Thyroid gland (tissue), 4 donors: ENCODE results near the gene HIRIP3. TPM values are rescaled to one million over a fixed set of nuclear protein-coding genes. Genes with fewer than 3 reads are reported as not detected.
A peak's percentile ranks its signal among the peaks of the same experiment; 100 is the strongest.

Source experiments
- DNase-seq, 2 donors: peaks; one replicate each; pipeline ENCODE4 v3.0.0-alpha.2; 2019
- H3K27ac ChIP-seq, 3 donors: fragments of 200-600 bp; sonication (generic); 1 replicate in 2 of 3; 2 replicates in 1 of 3; pipeline ENCODE4 v1.5.1; 2016 to 2019; ENCODE audit warnings: mild to moderate bottlenecking in 1 of 3, moderate library complexity in 1 of 3
- H3K27me3 ChIP-seq: fragments of 200-600 bp; sonication (generic); one replicate; pipeline ENCODE4 v1.5.1; 2019
- H3K36me3 ChIP-seq, 2 donors: fragments of 200-600 bp; sonication (generic); one replicate each; pipeline ENCODE4 v1.5.1; 2016 to 2019
- H3K4me1 ChIP-seq, 2 donors: fragments of 200-600 bp; sonication (generic); one replicate each; pipeline ENCODE4 v1.5.1; 2017 to 2019
- H3K4me3 ChIP-seq, 3 donors: fragments of 200-600 bp; sonication (generic); replicated peaks in 1 of 3; 1 replicate in 2 of 3; 2 replicates in 1 of 3; pipeline ENCODE4 v1.5.1; 2016; ENCODE audit warnings: mild to moderate bottlenecking in 1 of 3
- H3K9me3 ChIP-seq: fragments of 200-600 bp; sonication (generic); one replicate; pipeline ENCODE4 v1.5.1; 2017
- POLR2A ChIP-seq, 2 donors: fragments of 450-650 bp; IDR thresholded peaks; one replicate each; pipeline ENCODE4 v1.6.1; 2017; ENCODE audit warnings: antibody characterized with exemption in 2 of 2, mild to moderate bottlenecking in 2 of 2, moderate library complexity in 1 of 2
- WGBS, 2 donors: methylation state at CpG; one replicate each; pipeline ENCODE4 v1.1.5; 2017; 5-methylcytosine and 5-hydroxymethylcytosine counted together
- intact Hi-C: fragments of 100-400 bp; cut with DNase I; formaldehyde crosslinking; loops from one replicate; pipeline ENCODE4 v1.15.1; 2023
- total RNA-seq, 4 donors: library from RNA; depleted of rRNA; stranded (reverse); fragments of >200 nt; gene quantifications; one replicate each; pipeline ENCODE4 v1.2.3, GENCODE V29; 2016
- TF ChIP-seq, protein P1 (sequence below), 6 experiments: fragments of 200-600 bp in 3 of 6; fragments of 450-650 bp in 3 of 6; sonication (generic) in 3 of 6; IDR thresholded peaks; one replicate each; pipeline ENCODE4 v1.5.1; 2016 to 2019; ENCODE audit warnings: antibody characterized with exemption in 6 of 6, mild to moderate bottlenecking in 2 of 6, inconsistent platforms in 1 of 6, moderate library complexity in 1 of 6

Gene HIRIP3
- total RNA-seq, 4 donors from 2014 or later, result 10.7 to 23.1 (median 18.4) TPM

DNA sequence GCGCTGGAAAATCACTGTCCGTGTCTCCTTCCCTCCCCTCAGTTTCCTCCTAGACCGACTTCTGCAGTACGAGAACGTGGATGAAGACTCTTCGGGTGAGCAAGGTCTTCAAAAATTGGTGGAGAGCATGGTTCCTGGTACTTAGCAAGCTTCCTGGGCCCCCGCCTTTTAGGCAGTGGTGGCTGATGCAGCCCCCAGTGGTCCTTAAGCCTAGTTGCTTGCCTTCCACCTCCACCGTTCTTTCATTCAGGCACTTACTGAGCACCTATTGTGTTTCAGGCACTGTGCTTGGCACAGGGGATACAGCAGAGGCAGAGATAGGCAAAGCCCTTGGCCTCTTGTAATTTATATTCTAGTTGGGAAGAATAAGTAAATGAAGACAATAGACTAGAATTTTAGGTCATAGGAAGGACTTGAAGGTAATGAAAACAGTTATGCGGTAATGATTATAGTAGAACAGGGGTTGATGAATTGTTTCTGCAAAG is 1.4 kb upstream of the HIRIP3 start:
- Histone ChIP-seq H3K27me3 (no peaks in the 10 kb centered on the region), H3K27ac (no peak overlapping the region), H3K4me1 (peaks cover 13 to 15% of the 10 kb centered on the region in 2 donors), H3K4me3 (peak overlapping the region; percentile 24 to 66 (median 58)), H3K36me3 (no peaks in the 10 kb centered on the region), H3K9me3 (no peaks in the 10 kb centered on the region)
- TF ChIP-seq POLR2A (IDR thresholded peaks at IDR 0.05), result no peak
- TF ChIP-seq, protein P1, sequence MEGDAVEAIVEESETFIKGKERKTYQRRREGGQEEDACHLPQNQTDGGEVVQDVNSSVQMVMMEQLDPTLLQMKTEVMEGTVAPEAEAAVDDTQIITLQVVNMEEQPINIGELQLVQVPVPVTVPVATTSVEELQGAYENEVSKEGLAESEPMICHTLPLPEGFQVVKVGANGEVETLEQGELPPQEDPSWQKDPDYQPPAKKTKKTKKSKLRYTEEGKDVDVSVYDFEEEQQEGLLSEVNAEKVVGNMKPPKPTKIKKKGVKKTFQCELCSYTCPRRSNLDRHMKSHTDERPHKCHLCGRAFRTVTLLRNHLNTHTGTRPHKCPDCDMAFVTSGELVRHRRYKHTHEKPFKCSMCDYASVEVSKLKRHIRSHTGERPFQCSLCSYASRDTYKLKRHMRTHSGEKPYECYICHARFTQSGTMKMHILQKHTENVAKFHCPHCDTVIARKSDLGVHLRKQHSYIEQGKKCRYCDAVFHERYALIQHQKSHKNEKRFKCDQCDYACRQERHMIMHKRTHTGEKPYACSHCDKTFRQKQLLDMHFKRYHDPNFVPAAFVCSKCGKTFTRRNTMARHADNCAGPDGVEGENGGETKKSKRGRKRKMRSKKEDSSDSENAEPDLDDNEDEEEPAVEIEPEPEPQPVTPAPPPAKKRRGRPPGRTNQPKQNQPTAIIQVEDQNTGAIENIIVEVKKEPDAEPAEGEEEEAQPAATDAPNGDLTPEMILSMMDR (IDR thresholded peaks at IDR 0.05), result no peak
- 24 to 25% methylated on average over 9 of the region's 9 CpGs for WGBS, 2 donors
- DNase-seq, result no peak
- intact Hi-C loops, result no loop called here

DNA sequence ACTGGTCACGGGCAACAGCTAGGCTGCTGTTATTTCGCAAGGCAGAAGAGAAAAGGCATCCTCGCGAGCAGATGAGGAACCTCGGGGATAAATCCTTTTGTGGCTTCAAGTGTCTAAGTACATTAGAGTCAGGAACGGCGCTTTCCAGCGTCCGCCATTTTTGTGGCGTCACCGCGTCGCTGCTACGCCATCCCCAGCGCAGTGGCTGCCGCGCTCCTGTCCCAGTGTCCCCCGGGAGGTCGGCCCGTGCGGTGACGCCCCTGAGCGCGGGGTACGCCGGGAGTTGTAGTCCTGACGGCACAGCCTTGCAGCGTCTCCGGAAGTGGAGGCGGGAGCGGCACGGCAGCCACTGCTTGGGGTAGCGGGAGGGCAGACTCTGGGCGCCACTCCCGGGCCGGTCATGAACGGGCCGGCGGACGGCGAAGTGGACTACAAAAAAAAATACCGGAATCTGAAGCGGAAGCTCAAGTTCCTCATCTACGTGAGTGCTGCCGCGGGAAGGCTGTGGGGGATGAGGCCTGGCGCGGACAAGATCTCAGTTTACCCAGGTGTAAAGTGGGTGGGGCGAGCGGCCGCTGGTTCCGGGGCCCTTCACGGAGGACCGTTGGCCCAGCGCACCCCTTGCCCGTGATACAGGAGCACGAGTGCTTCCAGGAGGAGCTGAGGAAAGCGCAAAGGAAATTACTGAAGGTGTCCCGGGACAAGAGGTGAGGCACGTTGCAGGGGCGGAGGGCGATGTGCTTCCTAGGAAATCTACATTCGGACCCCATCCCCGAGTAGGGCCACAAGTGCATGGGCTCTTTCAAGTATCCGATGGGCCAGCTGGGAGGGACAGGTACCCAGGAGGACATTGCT is 721 bp upstream of the HIRIP3 start, which contains the start of gene INO80E:
TSS of gene INO80E (plus strand) at position 331 of the 855 bp plus-strand sequence. CDS start at position 401, 70 bp downstream.
- 1% methylated on average over 27 to 36 of the region's 65 CpGs for WGBS, 2 donors
- intact Hi-C loops, result loop anchor here (2.0 kb wide), 1 partner anchor 19 kb away; no protein-coding TSS in a partner anchor
- peaks cover under 1 to 6% of the 10 kb centered on the region in 2 donors for H3K36me3 ChIP-seq

DNA sequence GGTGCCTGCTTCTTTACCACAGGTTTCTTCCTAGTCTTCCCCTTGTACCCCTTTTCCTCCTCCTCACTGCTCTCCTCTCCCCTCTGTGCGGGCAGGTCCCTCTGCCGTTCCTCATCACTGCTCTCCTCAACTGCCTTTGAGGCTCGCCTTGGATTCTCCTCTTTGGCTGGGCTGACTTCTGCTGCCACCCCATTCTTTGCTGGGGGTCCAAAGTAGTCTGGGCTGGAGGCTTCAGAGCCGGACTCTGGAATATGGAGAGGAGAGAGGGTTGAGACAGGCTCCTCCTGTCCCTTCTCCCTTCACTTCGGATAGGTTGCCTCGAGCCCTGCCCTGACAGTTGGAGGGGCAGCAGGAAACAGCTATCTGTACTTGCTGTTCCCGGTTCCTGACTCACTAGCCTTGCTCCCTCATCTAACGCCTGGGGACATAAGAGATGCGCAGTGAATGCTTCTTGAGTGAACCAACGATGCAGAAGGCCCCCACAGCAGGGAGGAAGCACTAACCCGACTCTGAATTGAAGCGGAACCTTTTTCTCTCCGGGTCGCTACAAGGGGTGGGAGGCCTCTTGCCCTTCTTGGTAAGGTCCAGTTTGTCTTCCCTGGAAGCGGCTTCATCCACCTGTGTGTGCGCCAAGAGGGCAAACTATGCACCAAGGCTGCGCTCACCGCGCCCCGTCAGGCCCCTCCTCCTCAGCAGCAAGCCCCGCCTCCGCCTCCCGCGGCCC is 655 bp downstream of the HIRIP3 start:
- Histone ChIP-seq H3K27ac (peak overlapping the region; percentile 85 to 96 (median 89)), H3K27me3 (no peaks in the 10 kb centered on the region), H3K4me3 (peak overlapping the region; percentile 24 to 81 (median 66)), H3K36me3 (peaks cover 12 to 16% of the 10 kb centered on the region in 2 donors), H3K4me1 (peaks cover 13 to 15% of the 10 kb centered on the region in 2 donors), H3K9me3 (no peaks in the 10 kb centered on the region)
- TF ChIP-seq POLR2A (IDR thresholded peaks at IDR 0.05), result no peak
- TF ChIP-seq, protein P1 (IDR thresholded peaks at IDR 0.05), result no peak
- WGBS, 2 donors, result 10 to 12% methylated on average over 24 of the region's 24 CpGs
- DNase-seq, result no peak
- intact Hi-C loops, result loop anchor here (2.0 kb wide), 1 partner anchor 18 kb away; no protein-coding TSS in a partner anchor

More for the DNA sequence above, 721 bp upstream of the HIRIP3 start, which contains the start of gene INO80E:
- H3K27me3 ChIP-seq, result no peaks in the 10 kb centered on the region
- H3K9me3 ChIP-seq, result no peaks in the 10 kb centered on the region
- H3K4me1 ChIP-seq, result peaks cover 13 to 15% of the 10 kb centered on the region in 2 donors
- peak; percentile 98 to 99 for DNase-seq
- H3K27ac ChIP-seq, result peak within 1 kb of the TSS; percentile 85 to 96 (median 89)
- peak within 1 kb of the TSS; percentile 24 to 81 (median 66) for H3K4me3 ChIP-seq
- TF ChIP-seq, protein P1 (IDR thresholded peaks at IDR 0.05), result peak in 1 of 6 experiments; percentile 15
- TF ChIP-seq POLR2A (IDR thresholded peaks at IDR 0.05), result peak in 1 of 2 donors; percentile 61

DNA sequence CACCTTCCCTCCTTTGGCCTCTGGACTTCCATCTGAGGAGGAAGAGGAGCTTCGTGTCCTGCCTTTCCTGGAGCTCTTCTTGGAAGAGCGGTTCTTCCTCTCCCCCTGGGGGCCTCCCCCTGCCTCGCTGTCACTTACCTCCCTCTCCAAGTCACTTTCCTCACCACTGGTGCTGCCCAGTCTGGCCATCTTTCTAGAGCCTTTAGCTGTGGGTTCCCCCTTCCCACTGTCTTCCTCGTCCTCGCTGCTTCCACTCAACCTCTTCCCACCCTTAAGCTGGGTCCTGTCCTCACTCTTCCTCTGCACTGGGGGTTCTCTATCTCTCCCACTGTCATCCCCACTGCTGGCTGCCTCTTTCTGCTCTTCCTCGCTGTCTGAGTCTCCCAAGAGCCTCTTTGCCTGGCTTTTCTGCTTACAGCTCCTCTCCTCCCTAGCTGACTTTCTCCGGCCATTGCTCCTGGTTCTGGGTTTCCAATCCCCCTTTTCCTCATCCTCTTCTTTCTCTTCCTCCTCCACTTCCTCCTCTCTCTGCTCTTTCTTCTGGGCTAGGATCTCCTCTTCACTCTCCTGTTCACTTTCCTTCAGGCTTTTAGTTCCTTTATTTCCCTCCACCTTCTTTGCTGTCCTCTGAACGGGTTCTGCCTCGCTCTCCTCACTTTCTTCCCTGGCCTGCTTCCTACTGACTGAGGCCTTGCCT is 1.4 kb downstream of the HIRIP3 start:
- peaks cover 12 to 16% of the 10 kb centered on the region in 2 donors for H3K36me3 ChIP-seq

More for the DNA sequence above, 1.4 kb downstream of the HIRIP3 start:
- no peaks in the 10 kb centered on the region for H3K9me3 ChIP-seq
- H3K27ac ChIP-seq, result no peak overlapping the region
- no peak overlapping the region for H3K4me3 ChIP-seq
- no peak for DNase-seq
- no peaks in the 10 kb centered on the region for H3K27me3 ChIP-seq
- intact Hi-C loops, result loop anchor here (2.0 kb wide), 1 partner anchor 17 kb away; no protein-coding TSS in a partner anchor
- WGBS, 2 donors, result 88 to 91% methylated on average over 9 of the region's 9 CpGs
- no peak for TF ChIP-seq POLR2A (IDR thresholded peaks at IDR 0.05)
- TF ChIP-seq, protein P1 (IDR thresholded peaks at IDR 0.05), result no peak
- H3K4me1 ChIP-seq, result peaks cover 13 to 15% of the 10 kb centered on the region in 2 donors
